GM21447 (cell line): ENCODE measurements around the gene TOM1.

ENCODE experiments used
- ATAC-seq: cut with Tn5 transposase; IDR thresholded peaks from one replicate; pipeline ENCODE4 v1.9.1; 2021; ENCODE audit not compliant: unreplicated experiment

Gene TOM1

DNA sequence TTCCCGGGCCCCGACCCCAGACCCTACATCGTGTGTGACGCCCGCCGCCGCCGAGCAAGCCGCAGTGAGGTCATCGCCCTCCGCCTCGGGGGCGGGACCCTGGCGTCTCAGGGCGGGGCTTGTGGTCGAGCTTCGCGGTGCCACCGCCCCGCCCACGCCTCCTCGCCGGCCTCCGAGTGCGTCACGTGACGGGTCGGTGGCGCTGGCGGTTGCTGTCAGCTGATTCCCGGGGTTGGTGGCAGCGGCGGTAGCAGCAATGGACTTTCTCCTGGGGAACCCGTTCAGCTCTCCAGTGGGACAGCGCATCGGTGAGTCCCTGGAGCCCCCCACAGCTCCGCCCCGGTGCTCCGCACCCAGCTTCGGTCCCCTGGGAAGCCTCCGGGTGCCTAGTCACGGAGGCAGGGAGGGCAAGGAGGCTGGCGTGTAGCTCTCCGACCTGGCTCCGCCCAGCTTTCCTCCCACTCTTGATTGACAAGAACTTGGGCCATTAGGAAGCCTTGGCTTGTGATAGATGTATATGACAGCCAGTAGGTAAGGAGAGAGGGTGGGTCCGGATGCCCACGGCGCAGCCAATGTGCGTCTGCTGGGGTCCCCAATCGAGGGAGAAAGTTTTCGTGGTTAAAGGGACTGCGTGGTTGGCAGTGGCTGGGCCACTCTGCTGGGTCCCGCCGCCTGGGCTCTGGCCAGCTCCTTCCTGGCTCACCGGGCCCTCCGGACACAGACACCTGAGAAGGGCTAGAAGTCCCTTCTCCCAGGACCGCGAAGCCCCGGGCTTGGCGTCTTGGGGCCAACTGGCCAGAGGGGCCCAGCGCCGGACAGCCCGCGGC lies at the start of gene TOM1:
TOM1 (plus strand) TSS at position 222 of the 827 bp plus-strand sequence; CDS start at position 257, 35 bp downstream.
- peak; percentile 96 for ATAC-seq

DNA sequence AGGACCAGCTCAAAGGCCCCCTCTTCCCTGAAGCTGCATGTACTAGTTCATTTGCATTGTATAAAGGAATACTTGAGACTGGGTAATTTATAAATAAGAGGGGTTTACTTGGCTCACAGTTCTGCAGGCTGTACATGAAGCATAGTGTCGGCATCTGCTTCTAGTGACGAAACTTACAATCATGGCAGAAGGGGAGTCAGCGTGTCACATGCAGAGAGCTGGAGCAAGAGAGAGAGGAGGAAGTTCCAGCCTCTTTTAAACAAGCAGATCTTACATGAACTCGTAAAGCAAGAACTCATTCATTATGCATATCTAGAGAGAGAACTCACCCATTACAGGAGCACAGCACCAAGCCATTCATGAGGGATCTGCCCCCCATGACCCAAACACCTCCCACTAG lies 49.5 kb upstream of the TOM1 start:
- ATAC-seq, result no peak

DNA sequence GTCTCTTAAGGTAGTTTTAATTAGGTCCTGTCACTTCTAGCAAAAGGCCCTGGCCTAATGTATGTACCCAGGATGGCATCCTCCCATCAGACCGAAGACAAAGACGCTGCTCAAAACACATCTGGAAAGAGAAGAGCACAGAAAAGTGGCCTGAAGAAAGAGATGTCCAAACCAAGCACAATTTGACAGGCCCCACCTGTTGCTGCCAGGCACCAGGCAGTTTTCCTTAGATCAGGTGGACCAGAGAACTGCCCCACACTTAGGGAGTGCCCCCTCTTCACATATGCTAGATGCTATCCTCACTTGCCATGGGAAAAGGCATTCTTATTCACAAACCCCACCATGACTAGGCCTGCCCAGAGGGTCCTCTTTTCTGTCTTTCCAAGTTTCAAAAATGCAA lies 45.7 kb upstream of the TOM1 start:
- ATAC-seq, result no peak

DNA sequence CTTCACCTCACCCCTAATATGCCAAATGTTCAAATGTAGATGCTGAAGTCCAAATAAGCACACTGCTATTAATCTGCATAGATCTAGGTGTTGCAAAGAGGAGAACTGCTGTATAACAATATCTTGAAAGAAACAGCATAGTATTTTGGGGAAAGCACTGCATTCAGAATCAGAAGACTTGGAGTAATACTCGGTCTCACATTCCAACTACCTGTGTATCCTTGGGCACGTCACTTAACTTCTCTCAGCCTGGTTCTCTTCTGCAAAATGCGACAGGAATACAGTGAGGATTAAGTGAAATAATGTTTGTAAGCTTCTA lies 42.7 kb upstream of the TOM1 start:
- peak; percentile 28 for ATAC-seq

DNA sequence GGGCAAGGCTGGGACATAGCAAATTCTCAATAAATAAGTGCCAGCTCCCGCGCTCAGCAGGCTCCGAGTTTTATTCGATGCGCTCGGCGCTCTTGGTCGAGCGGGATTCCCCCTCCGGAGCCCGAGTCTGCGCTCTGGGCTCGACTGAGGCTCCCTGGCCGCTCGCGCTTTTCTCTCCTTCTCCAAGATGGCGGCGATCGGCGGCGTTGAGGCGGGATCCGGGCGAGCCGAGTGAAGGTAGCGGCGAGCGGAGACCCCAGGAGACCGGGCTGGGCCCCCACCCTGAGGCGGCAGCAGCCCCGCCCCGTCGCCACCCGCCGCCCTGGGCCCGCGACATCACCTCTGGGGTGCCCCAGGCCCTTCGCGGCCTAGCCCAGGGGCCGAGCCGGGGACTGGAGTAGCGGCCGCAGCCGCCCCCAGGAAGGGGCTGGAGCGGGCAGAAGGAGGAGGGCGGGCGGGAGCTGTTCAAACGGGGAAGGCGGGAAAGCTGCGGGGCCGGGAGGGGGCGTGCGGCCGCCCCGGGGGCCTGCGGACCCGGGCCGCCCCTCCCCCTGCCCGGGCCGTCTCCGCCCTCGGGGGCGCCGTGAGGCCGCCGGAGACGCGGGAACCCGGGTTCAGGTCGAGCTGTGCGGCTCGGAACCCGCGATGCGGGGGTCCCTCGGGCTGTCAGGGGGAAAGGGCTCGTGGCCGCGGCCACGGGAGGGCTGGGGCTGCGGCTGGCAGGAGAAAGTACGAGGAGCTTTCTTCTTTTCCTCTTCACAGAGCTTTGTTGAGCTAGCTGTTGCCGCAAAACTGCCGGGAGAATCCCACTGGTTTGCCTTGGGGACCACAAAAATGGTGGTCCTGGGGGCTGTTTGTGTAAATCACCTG lies 42.1 kb upstream of the TOM1 start, which contains the start of gene HMGXB4:
HMGXB4 (plus strand) TSS at position 173 of the 870 bp plus-strand sequence. CDS start 4,898 bp downstream, outside the sequence.
- peak; percentile 83 for ATAC-seq

DNA sequence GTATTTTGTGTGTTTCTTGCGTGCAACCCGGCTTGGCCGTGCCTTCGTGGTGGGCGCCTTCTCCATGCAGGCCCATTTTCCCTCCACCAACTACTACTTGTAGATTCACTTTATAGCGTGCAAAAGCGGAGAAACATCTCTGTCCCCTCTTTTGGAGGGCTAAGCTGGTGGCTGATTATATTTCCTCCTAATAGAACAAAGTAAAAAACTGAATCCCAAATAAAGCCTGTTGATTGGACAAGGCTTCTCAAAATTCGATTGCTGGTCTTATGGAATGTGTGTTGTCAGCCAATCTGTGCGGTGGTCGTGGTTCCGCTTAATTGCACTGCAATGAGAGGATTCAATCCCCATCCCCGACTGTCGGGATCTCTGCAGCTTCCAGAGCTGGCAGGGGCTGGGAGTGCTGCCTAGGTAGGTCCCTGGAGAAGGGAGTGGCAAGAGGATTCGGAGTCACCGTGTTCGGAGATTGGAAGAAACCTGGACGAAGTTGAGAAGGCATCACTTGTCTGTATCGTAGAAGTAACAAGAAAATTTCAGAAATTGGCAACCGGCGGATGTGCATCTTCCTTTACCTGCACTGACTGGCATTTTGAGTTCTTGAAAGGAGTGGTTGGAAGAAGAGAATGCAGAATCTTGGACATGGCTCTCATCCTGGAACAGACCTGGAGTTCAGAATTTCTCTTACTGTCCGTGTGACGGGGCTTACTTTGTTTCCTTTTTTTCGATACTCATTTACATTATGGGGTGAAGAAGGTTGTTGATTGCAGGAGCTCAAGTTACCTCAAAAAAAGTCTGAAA lies 41.3 kb upstream of the TOM1 start:
- no peak for ATAC-seq

DNA sequence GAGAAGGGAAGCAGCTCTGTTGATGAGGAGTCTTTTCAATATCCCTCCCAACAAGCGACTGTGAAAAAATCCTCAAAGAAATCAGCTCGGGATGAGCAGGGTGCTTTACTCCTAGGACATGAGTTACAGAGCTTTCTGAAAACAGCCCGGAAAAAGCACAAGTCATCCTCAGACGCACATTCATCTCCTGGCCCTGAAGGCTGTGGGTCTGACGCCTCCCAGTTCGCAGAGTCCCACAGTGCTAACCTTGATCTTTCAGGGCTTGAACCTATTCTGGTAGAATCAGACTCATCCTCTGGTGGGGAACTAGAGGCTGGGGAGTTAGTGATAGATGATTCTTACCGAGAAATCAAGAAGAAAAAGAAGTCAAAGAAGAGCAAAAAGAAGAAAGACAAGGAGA lies 34.7 kb upstream of the TOM1 start:
- no peak for ATAC-seq

DNA sequence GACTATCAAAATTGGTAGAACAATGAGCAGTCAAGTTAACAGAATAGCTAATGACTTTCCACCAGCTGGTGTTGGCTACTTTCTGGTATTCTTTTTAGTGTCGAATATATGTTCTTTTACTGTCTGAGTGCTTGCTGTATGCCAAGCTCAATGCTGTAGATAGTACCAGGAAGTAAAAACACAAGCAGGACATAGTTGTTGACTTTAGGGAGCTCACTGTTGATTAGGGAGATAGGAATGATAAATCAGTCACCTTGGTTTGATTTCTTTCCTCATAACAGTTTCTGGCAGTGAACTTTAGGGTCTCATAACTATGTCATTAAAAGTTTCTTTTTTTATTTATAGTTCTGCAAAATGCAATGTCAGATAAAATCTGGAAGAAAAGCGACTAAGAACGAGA lies 33.4 kb upstream of the TOM1 start:
- ATAC-seq, result no peak

DNA sequence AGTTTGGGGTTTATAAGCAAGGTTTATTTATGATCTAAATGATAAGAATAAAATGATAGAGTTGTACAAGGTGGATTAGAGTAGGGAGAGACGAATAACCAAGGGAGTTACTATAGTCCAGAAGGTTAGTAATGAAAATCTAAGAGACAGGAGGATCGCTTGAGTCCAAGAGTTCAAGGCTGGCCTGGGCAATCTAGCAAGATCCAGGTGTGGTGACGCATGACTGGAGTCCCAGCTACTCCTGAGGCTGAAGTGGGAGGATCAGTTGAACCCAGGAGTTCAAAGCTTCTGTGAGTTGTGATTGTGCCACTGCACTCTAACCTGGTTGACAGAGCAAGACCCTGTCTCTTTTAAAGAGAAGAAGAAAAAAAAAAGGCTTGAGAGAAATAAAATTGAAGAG lies 30.1 kb upstream of the TOM1 start:
- no peak for ATAC-seq

DNA sequence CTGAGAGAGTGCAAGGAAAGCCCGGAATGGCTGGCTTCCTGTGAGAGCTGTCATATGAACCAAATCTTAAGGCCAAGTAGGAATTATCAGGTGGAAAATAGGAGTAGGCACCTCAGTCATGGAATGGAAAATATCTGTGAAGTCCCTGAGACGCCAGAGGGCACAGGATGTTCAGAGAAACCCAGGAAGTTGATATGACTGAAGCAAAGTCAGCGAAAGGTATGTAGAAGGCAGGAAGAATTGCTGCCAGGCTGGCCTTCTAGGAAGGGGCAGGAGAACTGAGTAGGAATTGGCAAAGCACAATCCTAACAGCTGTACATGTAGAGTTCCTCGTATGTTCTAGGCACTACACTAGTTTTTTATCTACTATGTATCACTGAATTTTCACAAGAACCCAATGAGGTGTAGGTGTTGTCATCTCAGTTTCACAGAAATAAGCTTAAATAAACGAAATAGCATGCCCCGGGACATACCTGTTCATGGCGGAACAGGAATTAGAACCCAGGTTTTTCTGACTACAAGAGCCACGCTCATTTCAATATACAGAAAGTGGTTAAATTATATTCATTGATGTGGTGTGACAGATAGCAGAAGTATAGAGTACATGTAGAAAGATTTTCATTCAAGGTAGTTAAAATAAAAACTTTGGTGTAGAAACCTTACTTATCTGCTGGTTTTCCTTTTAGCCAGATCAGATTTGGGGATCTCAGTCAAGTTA lies 25.4 kb upstream of the TOM1 start:
- ATAC-seq, result no peak

DNA sequence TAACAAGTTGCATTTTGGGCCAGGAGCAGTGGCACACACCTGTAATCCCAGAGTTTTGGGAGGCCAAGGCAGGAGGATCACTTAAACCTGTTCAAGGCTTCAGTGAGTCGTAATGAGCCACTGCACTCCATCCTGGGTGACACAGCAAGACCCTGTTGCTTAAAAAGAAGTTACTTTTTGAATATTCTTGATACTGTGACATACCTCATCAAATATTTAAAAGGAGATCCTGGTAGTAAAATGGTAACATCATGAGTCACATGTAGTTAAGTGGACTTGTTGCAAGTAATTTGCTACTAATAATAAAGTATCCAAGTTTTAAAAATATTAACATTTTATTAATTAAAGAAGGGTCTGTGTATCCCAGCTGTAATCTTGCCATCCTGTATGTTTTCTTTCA lies 24.1 kb upstream of the TOM1 start:
- ATAC-seq, result no peak

DNA sequence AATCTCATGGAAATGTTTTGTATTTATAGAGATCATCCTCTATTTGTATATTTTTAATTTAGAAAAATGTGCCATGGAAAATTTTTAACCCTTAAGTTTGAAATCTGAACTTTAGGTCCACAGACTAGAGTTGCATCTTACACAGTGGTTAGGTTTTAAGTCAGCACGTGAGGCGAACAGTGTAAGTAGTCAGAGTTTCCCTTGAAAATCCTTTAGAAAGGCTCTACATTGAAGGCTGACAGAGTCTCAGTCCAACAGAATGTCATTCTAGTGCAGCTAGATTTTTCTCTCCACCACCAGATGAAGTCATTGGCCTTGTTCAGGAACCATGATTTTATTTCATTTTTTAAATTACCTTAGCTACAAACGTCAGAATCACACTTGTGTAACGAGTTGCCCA lies 23.7 kb upstream of the TOM1 start:
- no peak for ATAC-seq

DNA sequence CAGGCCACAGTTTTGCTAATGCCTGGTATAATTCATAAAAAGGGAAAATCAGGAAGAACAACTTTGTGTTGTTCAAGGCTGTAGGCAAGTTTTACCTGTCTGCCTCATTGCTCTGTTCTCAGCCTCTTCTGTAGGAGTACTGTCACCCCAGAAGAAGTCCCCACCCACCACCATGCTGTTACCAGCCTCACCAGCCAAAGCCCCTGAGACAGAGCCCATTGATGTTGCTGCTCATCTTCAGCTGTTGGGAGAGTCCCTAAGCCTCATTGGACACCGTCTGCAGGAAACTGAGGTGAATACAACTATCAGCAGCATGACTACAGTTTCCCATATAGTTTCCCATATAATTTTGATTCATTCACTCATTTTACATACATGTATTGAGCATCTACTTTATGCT lies 11.6 kb upstream of the TOM1 start:
- ATAC-seq, result no peak

DNA sequence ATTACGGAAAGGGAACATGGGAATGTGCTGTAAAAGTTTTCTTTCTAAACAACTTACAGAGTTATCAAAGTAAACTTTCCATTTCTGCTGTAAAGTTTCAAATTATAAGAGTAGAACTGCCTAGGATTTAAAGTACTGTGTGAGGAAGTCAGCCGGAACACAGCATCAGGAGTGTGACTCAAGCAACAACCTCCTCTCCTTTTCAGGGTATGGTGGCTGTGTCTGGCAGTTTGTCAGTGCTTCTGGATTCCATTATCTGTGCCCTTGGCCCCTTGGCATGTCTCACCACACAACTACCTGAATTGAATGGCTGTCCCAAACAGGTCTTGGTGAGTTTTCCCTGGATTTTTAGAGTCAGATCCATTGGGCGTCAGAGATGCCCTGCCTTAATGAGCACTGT lies 6.9 kb upstream of the TOM1 start:
- no peak for ATAC-seq

DNA sequence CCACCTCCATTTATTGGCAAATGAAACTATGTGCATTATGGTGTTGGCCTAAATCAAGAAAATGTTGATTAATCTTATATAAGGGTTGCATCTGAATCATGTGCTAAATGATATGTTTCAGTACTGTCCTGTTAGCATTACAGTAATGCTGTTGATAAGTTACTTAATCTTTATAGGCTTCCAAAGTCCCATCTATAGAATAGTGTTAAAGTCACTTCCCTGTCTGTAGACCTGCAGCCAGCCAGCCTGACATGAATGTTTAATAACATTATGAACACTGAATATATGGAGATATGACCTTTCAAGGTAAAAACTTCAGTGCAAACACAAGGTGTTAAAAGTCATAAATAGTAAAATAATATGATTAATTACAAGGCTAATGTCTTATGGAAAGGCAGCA lies 3.6 kb upstream of the TOM1 start:
- ATAC-seq, result no peak

DNA sequence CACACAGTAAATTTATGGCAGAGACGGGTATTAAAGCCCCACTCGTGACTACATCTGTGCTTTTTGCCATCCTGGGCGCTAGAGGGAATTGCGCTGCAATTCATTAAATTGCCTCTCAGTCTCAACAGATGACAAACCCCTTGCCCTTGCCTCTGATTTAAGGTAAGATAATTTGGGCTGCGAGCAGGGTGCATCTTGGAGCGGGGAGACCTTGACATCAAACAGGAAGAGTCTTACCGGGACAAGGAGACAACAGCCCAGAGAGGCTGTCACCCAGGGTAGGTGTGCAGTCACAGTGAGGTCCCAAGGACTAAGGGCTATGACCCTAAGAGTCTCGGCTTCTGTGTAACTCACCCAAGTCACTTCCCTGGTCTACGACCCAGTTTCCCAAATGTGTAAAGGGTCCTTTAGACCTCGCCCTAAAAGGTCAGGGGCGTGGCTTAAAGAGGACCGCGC lies 449 bp upstream of the TOM1 start:
- peak; percentile 8 for ATAC-seq

DNA sequence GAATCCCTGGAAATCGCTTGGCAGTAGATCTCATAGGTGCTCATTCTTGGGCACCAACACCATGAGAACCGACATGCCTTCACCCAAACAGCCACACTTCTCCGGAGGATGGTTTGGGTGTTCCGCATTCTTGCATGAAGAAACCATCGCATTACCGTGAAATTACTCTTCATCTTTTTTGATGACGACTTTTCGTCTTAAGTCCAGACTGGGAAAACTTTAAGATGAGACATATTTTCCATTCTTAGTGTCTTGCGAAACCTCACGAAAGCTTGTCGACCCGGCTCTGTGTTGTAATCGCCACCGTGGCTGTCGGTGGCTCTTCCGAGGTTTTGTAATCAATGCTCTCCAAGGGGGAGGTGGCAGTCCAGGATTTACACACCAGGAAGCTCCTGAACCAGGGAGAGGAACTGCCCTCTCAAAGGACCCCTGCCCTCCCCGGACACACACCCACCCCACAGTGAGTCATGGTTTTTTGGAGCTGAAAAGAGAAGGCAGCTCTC lies 1.7 kb downstream of the TOM1 start:
- no peak for ATAC-seq

DNA sequence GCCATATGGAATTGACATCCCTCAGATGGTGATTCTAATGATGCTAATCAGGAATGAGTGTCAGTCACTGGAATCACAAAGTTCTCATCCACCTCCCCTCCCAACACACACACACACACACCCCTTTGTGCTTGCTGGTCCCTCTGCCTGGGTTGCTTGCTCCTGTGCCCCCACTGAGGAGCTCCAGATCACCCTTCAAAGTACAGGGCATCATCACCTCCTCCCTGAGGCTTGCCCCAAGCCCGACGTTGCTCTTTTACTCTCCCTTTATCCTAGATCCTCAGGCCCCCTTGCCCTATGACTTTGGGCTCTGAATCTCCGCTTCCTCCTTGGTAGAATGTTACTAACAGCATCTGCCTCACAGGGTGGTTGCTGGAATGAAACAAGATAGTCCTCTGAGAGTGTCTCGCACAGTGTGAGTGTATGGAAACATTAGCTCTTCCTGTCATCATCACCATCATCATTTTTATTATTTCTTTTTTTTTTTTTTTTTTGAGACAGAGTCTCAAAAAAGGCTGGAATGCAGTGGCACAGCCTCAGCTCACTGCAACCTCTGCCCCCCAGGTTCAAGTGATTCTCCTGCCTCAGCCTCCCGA lies 3.4 kb downstream of the TOM1 start:
- no peak for ATAC-seq

DNA sequence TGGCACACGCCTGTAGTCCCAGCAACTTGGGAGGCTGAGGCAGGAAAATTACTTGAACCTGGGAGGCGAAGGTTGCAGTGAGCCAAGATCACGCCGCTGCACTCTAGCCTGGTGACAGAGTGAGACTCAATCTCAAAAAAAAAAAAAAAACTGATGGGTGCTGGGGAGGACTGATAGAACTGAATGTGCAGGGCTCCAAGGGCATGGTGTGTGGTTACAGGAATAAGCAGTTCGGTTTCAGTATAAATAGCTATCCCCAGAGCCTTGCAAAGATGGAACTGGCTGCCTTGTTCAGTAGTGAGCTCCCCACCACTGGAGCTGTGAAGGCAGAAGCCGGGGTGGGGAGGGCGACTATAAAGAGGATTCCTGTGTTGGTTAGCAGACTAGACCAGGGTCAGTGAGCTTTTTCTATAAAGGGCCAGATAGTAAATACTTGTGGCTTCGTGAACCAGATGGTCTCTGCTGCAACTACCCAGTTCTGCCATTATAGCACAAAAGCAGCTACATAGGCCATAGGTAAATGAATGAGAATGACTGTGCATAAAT lies 5.9 kb downstream of the TOM1 start:
- ATAC-seq, result no peak
